Neuron (in vitro differentiated cells): ENCODE results near the gene VAX1.

ENCODE experiments used
- H2AFZ ChIP-seq: one replicate; pipeline ENCODE4 v1.6.1; 2013; ENCODE audit warnings: low read depth, mild to moderate bottlenecking, inconsistent platforms, low read length, moderate library complexity
- H3K27me3 ChIP-seq: one replicate; pipeline ENCODE4 v1.6.1; 2013; ENCODE audit warnings: low read length; ENCODE audit not compliant: insufficient read depth
- H3K36me3 ChIP-seq: one replicate; pipeline ENCODE4 v1.6.1; 2013; ENCODE audit warnings: low read length; ENCODE audit not compliant: insufficient read depth
- H3K4me1 ChIP-seq: one replicate; pipeline ENCODE4 v1.6.1; 2013; ENCODE audit warnings: low read length; ENCODE audit not compliant: insufficient read depth
- H3K4me3 ChIP-seq: 2 replicates; pipeline ENCODE4 v1.5.1; 2013; ENCODE audit warnings: mild to moderate bottlenecking, low read length, moderate library complexity
- H3K9me3 ChIP-seq: one replicate; pipeline ENCODE4 v1.6.1; 2013; ENCODE audit warnings: low read length

VAX1 gene

GRCh38 chr10:117167789-117168674 lies 30.0 kb upstream of the VAX1 start:
- Histone ChIP-seq H3K4me1 (no peaks in the 10 kb centered on the region), H3K9me3 (no peaks in the 10 kb centered on the region), H3K36me3 (no peaks in the 10 kb centered on the region), H2AFZ (peak overlapping the region; percentile 2), H3K4me3 (peak overlapping the region; percentile 18), H3K27me3 (peaks cover 97% of the 10 kb centered on the region)

- no peaks in the 10 kb centered on the region for H3K36me3 ChIP-seq
- peaks cover 97% of the 10 kb centered on the region for H3K27me3 ChIP-seq
- no peak overlapping the region for H2AFZ ChIP-seq
- no peaks in the 10 kb centered on the region for H3K4me1 ChIP-seq
- no peak overlapping the region for H3K4me3 ChIP-seq
- no peaks in the 10 kb centered on the region for H3K9me3 ChIP-seq
These were observed 29.3 kb upstream of the VAX1 start for GRCh38 chr10:117167346-117167788.

GRCh38 chr10:117166418-117167345 lies 28.6 kb upstream of the VAX1 start:
- Histone ChIP-seq H3K27me3 (peaks cover 97% of the 10 kb centered on the region), H2AFZ (no peak overlapping the region), H3K4me1 (no peaks in the 10 kb centered on the region), H3K36me3 (no peaks in the 10 kb centered on the region), H3K4me3 (no peak overlapping the region), H3K9me3 (no peaks in the 10 kb centered on the region)

GRCh38 chr10:117165538-117166417 lies 27.7 kb upstream of the VAX1 start:
- no peaks in the 10 kb centered on the region for H3K9me3 ChIP-seq
- no peaks in the 10 kb centered on the region for H3K36me3 ChIP-seq
- peaks cover 97% of the 10 kb centered on the region for H3K27me3 ChIP-seq
- H2AFZ ChIP-seq: no peak overlapping the region
- no peak overlapping the region for H3K4me3 ChIP-seq
- H3K4me1 ChIP-seq: no peaks in the 10 kb centered on the region

GRCh38 chr10:117164592-117165537 lies 26.8 kb upstream of the VAX1 start:
- H3K4me1 ChIP-seq: no peaks in the 10 kb centered on the region
- H3K36me3 ChIP-seq: no peaks in the 10 kb centered on the region
- no peaks in the 10 kb centered on the region for H3K9me3 ChIP-seq
- H3K27me3 ChIP-seq: peaks cover 97% of the 10 kb centered on the region
- H2AFZ ChIP-seq: no peak overlapping the region
- H3K4me3 ChIP-seq: no peak overlapping the region

- H3K27me3 ChIP-seq: peaks cover 97% of the 10 kb centered on the region
- no peaks in the 10 kb centered on the region for H3K36me3 ChIP-seq
- H3K9me3 ChIP-seq: no peaks in the 10 kb centered on the region
- H3K4me3 ChIP-seq: no peak overlapping the region
- H2AFZ ChIP-seq: no peak overlapping the region
- H3K4me1 ChIP-seq: no peaks in the 10 kb centered on the region
These were observed 26.0 kb upstream of the VAX1 start for GRCh38 chr10:117163954-117164548.

GRCh38 chr10:117163061-117163953 lies 25.2 kb upstream of the VAX1 start:
- peaks cover 98% of the 10 kb centered on the region for H3K27me3 ChIP-seq
- no peaks in the 10 kb centered on the region for H3K4me1 ChIP-seq
- H3K4me3 ChIP-seq: no peak overlapping the region
- no peaks in the 10 kb centered on the region for H3K36me3 ChIP-seq
- no peak overlapping the region for H2AFZ ChIP-seq
- no peaks in the 10 kb centered on the region for H3K9me3 ChIP-seq

- no peaks in the 10 kb centered on the region for H3K36me3 ChIP-seq
- no peaks in the 10 kb centered on the region for H3K4me1 ChIP-seq
- no peak overlapping the region for H2AFZ ChIP-seq
- peaks cover 95% of the 10 kb centered on the region for H3K27me3 ChIP-seq
- no peaks in the 10 kb centered on the region for H3K9me3 ChIP-seq
- no peak overlapping the region for H3K4me3 ChIP-seq
These were observed 24.3 kb upstream of the VAX1 start for GRCh38 chr10:117162093-117163060.

GRCh38 chr10:117161386-117162033 lies 23.4 kb upstream of the VAX1 start:
- Histone ChIP-seq H3K9me3 (no peaks in the 10 kb centered on the region), H3K4me3 (no peak overlapping the region), H3K4me1 (no peaks in the 10 kb centered on the region), H3K27me3 (peaks cover 93% of the 10 kb centered on the region), H2AFZ (no peak overlapping the region), H3K36me3 (no peaks in the 10 kb centered on the region)

GRCh38 chr10:117160567-117160966 lies 22.5 kb upstream of the VAX1 start:
- Histone ChIP-seq H2AFZ (no peak overlapping the region), H3K9me3 (no peaks in the 10 kb centered on the region), H3K4me1 (no peaks in the 10 kb centered on the region), H3K4me3 (no peak overlapping the region), H3K36me3 (no peaks in the 10 kb centered on the region), H3K27me3 (peaks cover 87% of the 10 kb centered on the region)
